Hindlimb muscle (tissue), 1 donor: ENCODE measurements around the gene WWC2. TPM values are rescaled to one million over a fixed set of nuclear protein-coding genes. Genes with fewer than 3 reads are reported as not detected.
A peak's percentile ranks its signal among the peaks of the same experiment; 100 is the strongest.
"Not testable (repeated sequence)": the region's sequence is repeated elsewhere in the genome, so short reads cannot be mapped to it uniquely, and the experiment has no call there.

Source experiments
- DNase-seq: peaks from one replicate; pipeline ENCODE4 v3.0.0-alpha.2; 2013
- polyA plus RNA-seq: library from polyadenylated mRNA; unstranded; fragments of 120-200 nt; gene quantifications from one replicate; pipeline ENCODE4 v1.2.1, GENCODE V29; 2013; ENCODE audit not compliant: insufficient read length

The WWC2 gene
- polyA plus RNA-seq, 1 donor, result 21.1 TPM

- peak; percentile 31 for DNase-seq
Measured at GRCh38 chr4:183300655-183301054, 201.6 kb downstream of the WWC2 start.

- no peak for DNase-seq
Measured at GRCh38 chr4:183303301-183303700, 204.2 kb downstream of the WWC2 start.

- DNase-seq, result no peak
Measured at GRCh38 chr4:183304067-183304466, 205.0 kb downstream of the WWC2 start.

GRCh38 chr4:183304538-183304937, 205.5 kb downstream of the WWC2 start:
- DNase-seq, result no peak

- DNase-seq, result no peak
Measured at GRCh38 chr4:183306811-183307210, 207.8 kb downstream of the WWC2 start.

GRCh38 chr4:183312841-183313240, 213.8 kb downstream of the WWC2 start:
- DNase-seq, result no peak

- DNase-seq, result no peak
Measured at GRCh38 chr4:183314336-183314735, 215.3 kb downstream of the WWC2 start.

GRCh38 chr4:183314806-183315205, 215.7 kb downstream of the WWC2 start:
- DNase-seq, result no peak

GRCh38 chr4:183318656-183319055, 219.6 kb downstream of the WWC2 start:
- DNase-seq, result no peak

- DNase-seq, result no peak
Measured at GRCh38 chr4:183320211-183321059, 221.4 kb downstream of the WWC2 start, which contains the start of gene CLDN22. CLDN22 (minus strand) TSS chr4:183320276; CDS start chr4:183320218, 58 bp downstream.

- no peak for DNase-seq
Measured at GRCh38 chr4:183321079-183321478, 222.0 kb downstream of the WWC2 start.

GRCh38 chr4:183321516-183321915, 222.5 kb downstream of the WWC2 start:
- DNase-seq, result no peak

GRCh38 chr4:183322326-183322725, 223.3 kb downstream of the WWC2 start, which contains the start of gene CLDN24:
CLDN24 (minus strand) TSS chr4:183322426; CDS start chr4:183322426, 0 bp downstream.
- DNase-seq, result no peak

GRCh38 chr4:183323295-183323694, 224.2 kb downstream of the WWC2 start:
- DNase-seq, result no peak

GRCh38 chr4:183324056-183324455, 225.0 kb downstream of the WWC2 start:
- not testable (repeated sequence) for DNase-seq

GRCh38 chr4:183324619-183325018, 225.6 kb downstream of the WWC2 start:
- DNase-seq, result no peak

GRCh38 chr4:183326387-183326786, 227.3 kb downstream of the WWC2 start:
- DNase-seq, result not testable (repeated sequence)

GRCh38 chr4:183326853-183327252, 227.8 kb downstream of the WWC2 start:
- DNase-seq, result no peak

- DNase-seq, result no peak
Measured at GRCh38 chr4:183327827-183328226, 228.8 kb downstream of the WWC2 start.

GRCh38 chr4:183328832-183329231, 229.8 kb downstream of the WWC2 start:
- DNase-seq, result no peak

- DNase-seq, result no peak
Measured at GRCh38 chr4:183329244-183329643, 230.2 kb downstream of the WWC2 start.

- DNase-seq, result no peak
Measured at GRCh38 chr4:183329954-183330742, 231.1 kb downstream of the WWC2 start.

- no peak for DNase-seq
Measured at GRCh38 chr4:183330841-183331240, 231.8 kb downstream of the WWC2 start.
